ENCODE data around the gene PUS7L.
"Not testable (repeated sequence)": the region's sequence is repeated elsewhere in the genome, so short reads cannot be mapped to it uniquely, and the experiment has no call there.

Gene PUS7L

GRCh38 chr12:43750814-43751213 is 7.8 kb downstream of the PUS7L start:
- DNase-seq (ENCODE audit: low spot score), result no peak

- no peak for DNase-seq (ENCODE audit: low spot score)
Measured at GRCh38 chr12:43749016-43749415, 9.6 kb downstream of the PUS7L start.

- DNase-seq (ENCODE audit: low spot score), result no peak
Measured at GRCh38 chr12:43744826-43745225, 13.8 kb downstream of the PUS7L start.

DNA sequence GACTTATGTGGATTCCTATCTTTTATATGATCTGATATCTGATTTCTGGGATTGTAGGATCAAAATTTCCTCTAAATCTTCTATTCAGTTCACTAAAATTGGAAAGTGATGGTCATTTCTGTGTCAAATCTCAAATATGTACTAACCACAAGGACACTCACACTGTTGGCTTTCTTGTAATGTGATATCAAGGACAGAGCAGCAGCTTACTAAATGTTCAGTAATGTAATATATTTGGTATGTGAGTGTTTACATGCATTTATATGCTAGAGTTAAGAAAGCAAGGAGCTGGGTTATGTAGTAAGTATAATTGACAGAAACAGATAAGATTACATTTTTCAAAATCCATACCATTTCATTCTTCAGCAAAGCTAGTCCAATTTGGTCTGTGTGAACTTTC is 16.5 kb downstream of the PUS7L start:
- DNase-seq (ENCODE audit: low spot score), result no peak

DNA sequence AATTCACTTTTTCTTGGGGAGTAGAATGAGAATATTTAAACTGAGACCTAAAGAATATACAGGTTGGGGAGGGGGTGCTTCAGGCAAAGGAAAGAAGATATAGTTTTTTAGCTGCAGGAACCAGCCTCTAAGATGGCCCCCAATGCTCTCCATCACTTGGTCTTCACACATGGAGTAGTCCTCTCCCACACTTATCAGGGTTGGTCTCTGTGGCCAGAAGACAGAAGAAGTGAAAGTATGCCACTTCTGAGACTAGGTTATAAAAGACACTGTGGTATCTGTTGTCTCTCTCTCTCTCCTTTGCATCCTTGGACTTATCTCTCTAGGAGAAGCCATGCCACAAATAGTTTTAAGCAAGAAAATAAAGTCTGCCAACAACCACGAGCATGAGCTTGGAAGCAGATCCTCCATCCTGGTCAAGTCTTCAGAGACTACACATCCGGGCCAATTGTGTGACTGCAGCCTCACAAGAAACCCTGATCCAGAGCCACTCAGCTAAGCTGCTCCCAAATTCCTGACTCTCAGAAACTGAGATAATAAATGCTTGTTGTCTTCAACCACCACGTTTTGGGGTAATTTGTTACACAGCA is 18.0 kb downstream of the PUS7L start:
- no peak for DNase-seq (ENCODE audit: low spot score)

GRCh38 chr12:43737646-43738045 is 20.9 kb downstream of the PUS7L start:
- DNase-seq (ENCODE audit: low spot score), result no peak

GRCh38 chr12:43736927-43737440 is 21.6 kb downstream of the PUS7L start:
- no peak for DNase-seq (ENCODE audit: low spot score)

DNA sequence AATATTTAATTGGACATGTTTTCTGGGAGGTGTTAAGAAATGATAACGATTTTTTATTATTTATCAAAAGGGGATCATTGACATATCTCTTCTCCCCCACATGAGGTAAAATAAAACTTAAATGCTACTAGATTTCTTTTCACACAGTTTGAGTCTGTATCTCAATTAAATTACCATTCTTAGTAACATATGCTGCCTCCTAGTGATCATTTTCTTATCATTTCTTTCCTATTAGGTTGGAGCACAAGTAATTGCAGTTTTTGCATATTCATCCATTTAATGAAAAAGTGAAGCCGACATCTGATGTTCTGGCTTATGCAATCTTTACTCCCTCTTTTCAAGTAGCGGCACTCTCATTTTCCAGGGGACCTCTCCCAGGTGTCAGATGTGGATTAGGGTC is 24.9 kb downstream of the PUS7L start:
- no peak for DNase-seq (ENCODE audit: low spot score)

- DNase-seq (ENCODE audit: low spot score), result no peak
Measured at GRCh38 chr12:43730283-43730682, 28.3 kb downstream of the PUS7L start.

- DNase-seq (ENCODE audit: low spot score), result no peak
Measured at GRCh38 chr12:43728698-43729097, 29.9 kb downstream of the PUS7L start.

DNA sequence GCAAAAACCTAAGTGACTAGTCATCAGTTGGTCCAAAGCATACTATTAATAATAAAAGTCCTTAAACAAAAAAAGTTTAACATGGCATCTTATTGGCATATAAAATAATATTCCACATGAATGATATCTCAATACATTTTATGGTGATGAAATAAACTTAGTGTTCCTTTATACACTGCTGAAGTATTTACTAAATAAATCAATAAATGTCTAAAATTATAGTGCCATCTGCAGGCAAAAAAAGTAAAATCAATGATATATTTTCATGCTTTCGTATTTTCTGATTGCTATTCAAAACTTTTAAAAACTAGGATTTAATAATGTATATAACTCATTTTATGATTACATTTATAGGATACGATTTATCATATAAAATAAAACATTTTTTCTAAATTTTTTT is 30.5 kb downstream of the PUS7L start:
- DNase-seq (ENCODE audit: low spot score), result no peak

DNA sequence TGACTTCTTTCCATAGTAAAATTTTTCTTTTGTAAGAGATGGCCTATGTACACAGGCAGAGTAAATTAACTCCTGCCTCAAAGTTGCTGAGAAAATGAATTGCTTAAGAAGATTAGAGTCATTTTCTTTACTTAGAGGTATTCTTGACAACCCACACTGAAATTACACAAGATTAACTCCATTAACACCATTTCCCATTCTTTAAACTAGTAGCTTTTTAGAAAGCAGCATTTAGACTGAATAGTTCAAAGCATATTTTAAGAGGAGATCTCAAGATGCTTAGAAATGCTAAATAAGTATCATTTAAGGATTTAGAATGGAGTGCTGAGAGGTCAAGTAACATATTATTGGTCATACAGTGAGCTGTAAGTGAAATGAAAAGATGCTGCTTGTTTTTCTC is 35.5 kb downstream of the PUS7L start:
- no peak for DNase-seq (ENCODE audit: low spot score)

DNA sequence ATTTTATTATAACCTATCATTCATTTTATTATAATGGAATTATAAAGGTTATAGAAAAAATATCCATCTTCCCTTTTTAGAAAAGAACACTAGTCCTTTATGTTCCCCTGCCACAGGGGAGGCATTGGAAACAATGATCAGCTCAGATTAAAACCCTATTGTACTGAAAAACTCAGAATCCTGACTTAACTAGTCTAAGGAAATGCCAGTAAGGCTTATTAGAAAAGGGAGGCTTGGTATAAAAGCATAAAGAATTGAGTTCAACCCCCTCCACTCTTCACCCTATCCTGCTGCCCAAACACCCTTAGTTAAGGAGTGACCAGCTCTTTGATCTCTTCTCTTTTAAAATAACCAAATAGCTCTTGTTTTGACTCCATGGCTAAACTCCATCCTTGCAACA is 36.0 kb downstream of the PUS7L start:
- no peak for DNase-seq (ENCODE audit: low spot score)

DNA sequence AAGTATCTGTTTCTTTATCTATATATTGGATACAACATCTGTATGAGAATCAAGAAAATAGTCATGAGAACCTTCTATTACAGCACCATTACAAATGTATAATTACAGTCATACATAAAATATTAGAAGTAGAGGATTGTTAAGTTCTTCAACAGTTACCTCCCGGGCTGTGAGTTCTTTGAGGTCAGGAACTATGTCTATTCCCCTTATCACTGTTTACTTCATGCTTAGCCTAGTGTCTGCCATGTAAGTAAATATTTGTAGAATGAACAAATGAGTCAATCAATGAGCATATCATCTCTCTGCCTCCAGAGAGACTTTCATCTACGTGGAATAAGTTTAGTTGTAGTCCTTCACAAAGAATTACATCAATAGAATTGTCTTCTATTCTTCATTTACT is 47.2 kb downstream of the PUS7L start:
- no peak for DNase-seq (ENCODE audit: low spot score)

- DNase-seq (ENCODE audit: low spot score), result not testable (repeated sequence)
Measured at GRCh38 chr12:43703772-43704171, 54.8 kb downstream of the PUS7L start.

GRCh38 chr12:43701194-43701593 is 57.4 kb downstream of the PUS7L start:
- DNase-seq (ENCODE audit: low spot score), result not testable (repeated sequence)

GRCh38 chr12:43696154-43696553 is 62.4 kb downstream of the PUS7L start:
- DNase-seq (ENCODE audit: low spot score), result no peak

DNA sequence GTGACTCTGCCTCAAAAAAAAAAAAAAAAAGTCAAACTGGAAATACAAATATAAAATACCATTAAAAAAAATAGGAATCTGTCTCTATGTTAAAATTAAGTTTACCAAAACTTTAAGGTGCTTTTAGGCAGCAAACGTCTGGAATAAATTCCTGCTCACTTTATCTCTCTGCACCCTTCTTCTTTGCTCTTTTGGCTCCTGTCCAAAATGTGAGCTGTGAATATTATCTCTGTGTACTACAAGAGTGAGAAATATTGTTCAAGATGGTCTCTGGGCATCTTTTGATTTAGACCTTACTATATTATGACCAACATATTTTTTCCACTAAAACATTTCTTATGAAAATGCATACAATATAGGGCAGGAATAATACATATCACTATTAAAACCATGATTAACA is 63.7 kb downstream of the PUS7L start:
- DNase-seq (ENCODE audit: low spot score), result no peak

DNA sequence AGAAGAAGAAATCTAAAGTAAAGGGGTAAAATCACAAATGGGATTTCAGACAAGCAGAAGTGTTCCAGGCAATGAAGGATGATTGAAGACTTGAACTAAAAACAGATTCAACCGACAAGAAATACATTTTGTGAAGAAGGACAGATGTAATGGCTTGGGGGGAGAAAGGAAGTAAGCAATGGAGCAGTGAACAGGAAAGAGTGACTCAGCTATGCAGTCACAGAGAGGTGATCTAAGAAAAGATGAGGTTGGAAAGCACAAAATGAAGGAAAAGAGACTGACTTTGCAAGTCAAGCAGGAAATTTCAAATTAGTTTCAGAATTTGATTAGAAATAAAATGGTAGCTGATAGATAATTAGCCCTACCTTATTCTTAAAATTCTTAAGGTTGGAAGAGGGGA is 66.5 kb downstream of the PUS7L start:
- no peak for DNase-seq (ENCODE audit: low spot score)

DNA sequence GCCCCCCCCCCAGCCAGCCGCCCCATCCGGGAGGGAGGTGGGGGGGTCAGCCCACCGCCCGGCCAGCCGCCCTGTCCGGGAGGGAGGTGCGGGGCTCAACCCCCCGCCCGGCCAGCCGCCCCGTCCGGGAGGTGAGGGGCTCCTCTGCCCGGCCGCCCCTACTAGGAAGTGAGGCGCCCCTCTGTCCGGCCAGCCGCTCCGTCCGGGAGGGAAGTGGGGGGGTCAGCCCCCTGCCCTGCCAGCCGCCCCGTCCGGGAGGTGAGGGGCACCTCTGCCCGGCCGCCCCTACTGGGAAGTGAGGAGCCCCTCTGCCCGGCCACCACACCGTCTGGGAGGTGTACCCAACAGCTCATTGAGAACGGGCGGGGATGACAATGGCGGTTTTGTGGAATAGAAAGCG is 73.1 kb downstream of the PUS7L start:
- not testable (repeated sequence) for DNase-seq (ENCODE audit: low spot score)

DNA sequence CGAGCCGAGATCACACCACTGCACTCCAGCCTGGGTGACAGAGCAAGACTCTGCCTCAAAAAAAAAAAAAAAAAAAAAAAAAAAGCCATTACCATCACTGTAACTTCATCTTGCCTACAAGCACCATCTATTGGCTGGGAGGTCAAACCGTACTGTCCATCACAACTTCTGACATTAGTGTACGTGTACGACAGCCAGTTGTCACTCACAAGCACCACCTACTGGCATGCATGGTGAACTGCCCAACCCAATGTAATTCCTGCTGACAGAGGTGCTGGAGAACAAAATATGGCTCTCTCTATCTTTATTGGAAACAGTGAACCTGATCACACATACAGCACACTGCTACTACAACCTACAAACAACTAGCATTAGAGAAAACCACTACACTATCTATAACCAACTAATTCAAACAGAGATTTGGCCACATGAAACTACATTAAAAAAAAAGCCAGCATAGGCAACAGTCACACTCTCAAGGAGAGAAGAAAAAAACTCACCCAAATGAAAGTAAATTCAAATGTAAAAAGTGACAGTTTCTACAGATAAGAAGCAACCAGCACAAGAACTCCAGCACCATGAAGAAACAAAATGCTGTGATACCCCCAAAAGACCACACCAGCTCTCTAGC is 82.3 kb downstream of the PUS7L start:
- DNase-seq (ENCODE audit: low spot score), result peak; percentile 8

DNA sequence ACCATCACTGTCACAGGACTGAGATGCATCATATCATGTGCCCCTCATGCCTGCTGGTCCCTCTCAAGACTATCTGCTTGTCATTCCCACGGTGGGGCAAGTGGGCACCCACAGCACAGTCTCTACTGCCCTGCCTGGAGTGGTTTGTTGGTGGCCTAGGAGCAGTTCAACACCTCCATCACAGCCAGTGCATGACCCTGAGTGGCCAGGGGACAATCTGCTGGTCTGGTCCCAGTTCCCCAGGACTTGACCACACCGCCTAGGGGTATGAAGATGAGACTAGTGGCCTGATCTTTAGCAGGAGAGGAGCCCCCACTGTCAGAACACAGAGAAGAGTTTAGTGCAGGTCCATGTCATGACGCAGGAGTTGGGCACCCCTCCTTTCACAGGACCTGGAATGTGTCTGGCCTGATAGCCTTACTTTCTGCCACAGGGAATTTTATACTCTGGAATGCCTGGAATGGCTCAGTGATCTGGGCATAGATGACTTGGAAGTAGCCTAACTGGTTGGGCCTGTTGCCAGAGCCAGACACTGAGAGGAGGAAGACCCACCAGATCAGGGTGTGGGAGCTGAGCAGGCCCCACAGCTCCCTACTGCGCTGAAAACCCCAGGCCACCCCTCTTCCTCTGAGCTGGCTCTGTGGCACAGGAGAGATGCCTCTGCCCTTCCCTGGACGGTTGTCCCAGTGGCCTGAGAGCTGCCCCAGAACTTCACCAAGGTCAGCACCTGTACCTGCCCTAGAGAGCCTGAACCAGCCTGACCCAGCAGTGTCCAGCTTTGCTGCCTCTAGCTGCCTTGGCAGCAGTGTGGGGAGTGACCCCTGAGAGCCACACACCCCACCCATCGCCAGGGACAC is 83.3 kb downstream of the PUS7L start:
- no peak for DNase-seq (ENCODE audit: low spot score)

- DNase-seq (ENCODE audit: low spot score), result no peak
Measured at GRCh38 chr12:43669373-43669772, 89.2 kb downstream of the PUS7L start.

Measured in CD4-positive, alpha-beta T cell treated with Interleukin-15 for 4 hours (primary cell).